Left kidney (tissue), 2 donors: ENCODE results near the gene NEURL2. TPM values are rescaled to one million over a fixed set of nuclear protein-coding genes. Genes with fewer than 3 reads are reported as not detected.

Source experiments
- DNase-seq: peaks from one replicate; pipeline ENCODE4 v3.0.0-alpha.2; 2013
- polyA plus RNA-seq: library from polyadenylated mRNA; unstranded; fragments of 120-200 nt; gene quantifications from one replicate; pipeline ENCODE4 v1.2.1, GENCODE V29; 2013; ENCODE audit not compliant: insufficient read length

Gene NEURL2
- polyA plus RNA-seq, 1 donor: 7.3 TPM

DNA sequence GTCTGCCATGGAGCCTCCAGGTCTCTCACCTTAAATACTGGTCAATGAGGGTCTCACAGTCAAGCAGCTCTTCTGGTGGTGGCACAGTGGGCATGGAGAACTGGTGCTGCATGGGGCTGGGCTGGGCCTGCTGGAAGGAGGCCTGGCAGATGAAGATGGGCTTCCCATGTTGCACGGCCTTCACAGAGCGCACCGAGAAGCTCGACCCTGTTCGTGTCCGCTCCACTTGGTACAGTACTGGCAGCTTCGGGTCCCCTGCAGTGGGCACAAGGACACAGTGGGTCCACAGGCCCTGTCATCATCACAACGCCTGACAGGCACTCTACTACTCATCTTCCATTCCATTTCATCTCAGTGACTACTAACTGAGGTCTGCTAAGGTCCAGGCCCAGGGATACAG, 42.6 kb downstream of the NEURL2 start:
- DNase-seq: no peak

DNA sequence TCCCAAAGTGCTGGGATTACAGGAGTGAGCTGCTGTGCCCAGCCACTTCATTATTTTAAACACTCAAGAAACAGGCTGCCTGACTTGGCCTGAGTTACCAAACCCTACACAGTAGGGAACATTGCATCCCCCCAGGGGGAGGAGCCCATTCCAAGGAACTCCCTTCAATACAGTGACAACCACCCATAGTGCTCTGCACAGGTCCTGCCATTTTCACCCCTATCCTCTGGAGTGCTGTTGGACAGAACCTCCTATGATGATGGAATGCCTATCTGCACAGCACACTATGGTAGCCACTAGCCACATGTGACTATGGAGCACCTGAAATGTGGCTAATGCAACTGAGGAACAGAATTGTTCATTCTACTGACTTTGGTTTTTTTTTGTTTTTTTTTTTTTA, 45.6 kb downstream of the NEURL2 start:
- DNase-seq: no peak

DNA sequence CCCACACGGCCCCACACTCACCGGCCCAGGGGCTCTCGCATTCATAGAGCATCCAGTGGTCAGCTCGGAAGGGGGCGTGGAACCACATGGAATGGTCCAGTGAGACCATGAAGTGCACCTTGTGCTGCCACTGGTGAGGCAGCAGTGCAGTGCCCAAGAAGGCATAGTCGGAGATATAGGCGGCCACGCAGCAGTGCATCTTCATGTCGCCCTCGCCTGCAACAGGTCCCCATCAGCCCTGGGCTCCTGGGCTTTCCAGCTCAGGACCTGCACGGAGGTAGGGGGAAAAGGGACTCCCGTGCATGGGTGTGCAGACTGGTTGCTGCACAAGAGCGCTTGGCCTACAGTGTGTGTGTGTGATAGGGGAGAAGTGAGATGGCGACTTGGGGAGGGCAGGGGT, 47.5 kb downstream of the NEURL2 start:
- no peak for DNase-seq

DNA sequence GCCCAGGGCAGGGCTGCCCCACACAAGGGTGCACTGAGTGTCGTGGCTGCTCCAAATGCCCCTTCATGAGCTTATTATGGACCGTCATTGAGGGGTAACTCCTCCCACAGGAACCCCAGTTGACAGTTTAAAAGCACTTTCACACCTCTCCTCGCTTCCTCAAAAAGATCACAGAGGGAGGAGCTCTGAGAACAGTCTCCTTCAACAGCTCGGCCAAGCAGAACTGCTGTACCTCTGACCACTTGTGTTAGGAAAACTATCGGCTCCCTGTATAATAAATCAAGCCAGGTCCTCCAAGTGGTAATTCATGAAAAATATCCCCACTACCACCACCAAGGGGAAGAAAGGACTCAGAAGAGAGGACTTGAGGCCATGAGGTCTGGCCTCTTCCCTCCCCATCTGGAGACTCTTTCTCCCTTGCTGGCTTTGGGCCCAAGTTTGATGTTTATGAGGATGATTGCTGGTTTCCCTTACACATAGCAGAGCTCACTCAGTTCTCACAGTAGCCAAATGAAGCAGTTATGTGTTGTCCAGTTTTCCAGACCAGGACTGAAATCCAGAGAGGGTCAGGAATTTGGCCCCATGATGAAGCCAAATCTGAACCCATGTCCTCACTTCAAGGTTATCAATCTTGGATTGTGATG, 48.7 kb downstream of the NEURL2 start:
- DNase-seq: no peak

DNA sequence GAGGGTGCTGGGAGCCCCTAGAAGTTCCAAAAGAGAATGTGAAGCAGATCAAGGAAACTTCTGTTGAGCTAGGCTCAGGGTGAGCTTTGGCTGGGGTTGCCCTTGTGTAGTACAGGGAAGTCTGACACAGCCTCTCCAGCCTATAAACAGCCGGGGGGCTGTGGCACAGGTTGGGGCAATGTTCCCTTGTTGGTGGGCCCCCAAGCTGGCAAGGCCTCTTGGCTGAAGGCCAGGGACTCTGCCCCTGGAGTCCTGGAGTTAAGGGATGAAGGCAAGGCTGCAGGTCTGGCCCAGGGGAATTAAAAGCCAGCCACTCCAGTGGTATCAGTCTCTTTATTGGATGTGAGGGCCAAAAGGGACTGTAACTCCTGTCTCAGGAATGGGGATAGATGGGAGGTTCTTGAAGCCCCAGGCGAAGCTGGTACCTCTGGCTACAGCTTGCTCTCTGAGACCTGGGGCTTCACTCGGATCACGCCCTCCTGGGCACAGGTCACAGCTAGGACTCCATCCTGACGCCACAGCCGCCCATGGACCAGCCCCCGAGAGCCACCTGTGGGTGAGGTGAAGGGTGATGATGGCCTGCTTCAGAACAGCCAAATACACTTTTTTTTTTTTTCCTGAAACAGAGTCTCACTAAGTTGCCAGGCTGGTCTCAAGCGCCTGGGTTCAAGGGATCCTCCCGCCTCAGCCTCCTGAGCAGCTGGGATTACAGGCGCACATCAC, 49.4 kb downstream of the NEURL2 start:
- no peak for DNase-seq

DNA sequence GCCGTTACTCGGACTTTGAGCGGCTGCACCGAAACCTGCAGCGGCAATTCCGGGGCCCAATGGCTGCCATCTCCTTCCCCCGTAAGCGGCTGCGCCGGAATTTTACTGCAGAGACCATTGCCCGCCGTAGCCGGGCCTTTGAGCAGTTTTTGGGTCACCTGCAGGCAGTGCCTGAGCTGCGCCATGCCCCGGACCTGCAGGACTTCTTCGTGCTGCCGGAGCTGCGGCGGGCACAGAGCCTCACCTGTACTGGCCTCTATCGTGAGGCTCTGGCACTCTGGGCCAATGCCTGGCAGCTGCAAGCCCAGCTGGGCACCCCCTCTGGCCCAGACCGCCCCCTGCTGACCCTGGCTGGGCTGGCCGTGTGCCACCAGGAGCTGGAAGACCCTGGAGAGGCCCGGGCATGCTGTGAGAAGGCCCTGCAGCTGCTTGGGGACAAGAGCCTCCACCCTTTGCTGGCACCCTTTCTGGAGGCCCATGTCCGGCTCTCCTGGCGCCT, 50.3 kb downstream of the NEURL2 start:
- no peak for DNase-seq

Other genes with a start within 250 kb of the NEURL2 start
- gene WFDC11, start 221.0 kb downstream of the NEURL2 start, polyA plus RNA-seq: not detected
- not detected for gene WFDC13, start 189.2 kb downstream of the NEURL2 start, polyA plus RNA-seq
- gene WFDC10B, start 186.2 kb downstream of the NEURL2 start, polyA plus RNA-seq: not detected
- gene SPINT4, start 168.9 kb downstream of the NEURL2 start, polyA plus RNA-seq: not detected
- 0.47 TPM for gene WFDC3, start 99.3 kb downstream of the NEURL2 start, polyA plus RNA-seq
- 34.2 TPM for gene DNTTIP1, start 99.3 kb downstream of the NEURL2 start, polyA plus RNA-seq
- gene UBE2C, start 78.6 kb downstream of the NEURL2 start, polyA plus RNA-seq: 84.4 TPM
- gene TNNC2, start 63.9 kb downstream of the NEURL2 start, polyA plus RNA-seq: 0.47 TPM
- 11.9 TPM for gene SNX21, start 57.4 kb downstream of the NEURL2 start, polyA plus RNA-seq
- 23.3 TPM for gene ACOT8, start 33.8 kb downstream of the NEURL2 start, polyA plus RNA-seq
- gene ZSWIM3, start 33.6 kb downstream of the NEURL2 start, polyA plus RNA-seq: 5.9 TPM
- 18.6 TPM for gene ZSWIM1, start 10.0 kb downstream of the NEURL2 start, polyA plus RNA-seq
- 6.0 TPM for gene SPATA25, start 3.6 kb downstream of the NEURL2 start, polyA plus RNA-seq
- 143 TPM for gene CTSA, start 127 bp upstream of the NEURL2 start, polyA plus RNA-seq
- gene PLTP, start 20.9 kb upstream of the NEURL2 start, polyA plus RNA-seq: 118 TPM
- gene PCIF1, start 43.5 kb upstream of the NEURL2 start, polyA plus RNA-seq: 44.9 TPM
- gene ZNF335, start 81.0 kb upstream of the NEURL2 start, polyA plus RNA-seq: 14.4 TPM
- gene MMP9, start 117.7 kb upstream of the NEURL2 start, polyA plus RNA-seq: 0.35 TPM
- 1.8 TPM for gene SLC12A5, start 138.0 kb upstream of the NEURL2 start, polyA plus RNA-seq
- gene NCOA5, start 198.8 kb upstream of the NEURL2 start, polyA plus RNA-seq: 62.3 TPM
- 5.0 TPM for gene CD40, start 227.1 kb upstream of the NEURL2 start, polyA plus RNA-seq